GM19467 (cell line): ENCODE measurements around the gene CLDN1.

Experiments
- ATAC-seq: cut with Tn5 transposase; IDR thresholded peaks from one replicate; pipeline ENCODE4 v1.9.1; 2021; ENCODE audit warnings: mild to moderate bottlenecking, moderate library complexity; ENCODE audit not compliant: unreplicated experiment

The CLDN1 gene, protein sequence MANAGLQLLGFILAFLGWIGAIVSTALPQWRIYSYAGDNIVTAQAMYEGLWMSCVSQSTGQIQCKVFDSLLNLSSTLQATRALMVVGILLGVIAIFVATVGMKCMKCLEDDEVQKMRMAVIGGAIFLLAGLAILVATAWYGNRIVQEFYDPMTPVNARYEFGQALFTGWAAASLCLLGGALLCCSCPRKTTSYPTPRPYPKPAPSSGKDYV

GRCh38 chr3:190321789-190322603 lies at the start of gene CLDN1:
CLDN1 (minus strand) TSS chr3:190322446; CDS start chr3:190322206, 240 bp downstream.
- ATAC-seq: peak; percentile 87

GRCh38 chr3:190371152-190371551 lies 48.9 kb upstream of the CLDN1 start:
- no peak for ATAC-seq

DNA sequence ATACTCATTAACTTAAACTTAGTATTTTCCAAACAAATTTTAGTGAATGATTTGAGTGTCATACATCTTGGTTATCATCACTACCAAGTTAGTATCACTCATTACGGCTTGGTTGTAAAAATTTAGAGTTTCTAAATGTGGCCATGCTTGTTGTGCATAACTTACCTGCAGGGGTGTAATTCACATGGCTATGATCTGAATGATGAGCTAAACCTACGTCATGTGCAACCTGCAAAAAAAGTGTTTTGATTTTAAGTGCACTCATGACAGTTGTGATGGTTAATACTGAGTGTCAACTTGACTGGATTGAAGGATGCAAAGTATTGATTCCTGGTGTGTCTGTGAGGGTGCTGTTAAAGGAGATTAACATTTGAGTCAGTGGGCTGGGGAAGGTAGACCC lies 48.1 kb upstream of the CLDN1 start:
- no peak for ATAC-seq

- ATAC-seq: no peak
These were observed 47.5 kb upstream of the CLDN1 start for GRCh38 chr3:190369668-190370295.

- no peak for ATAC-seq
These were observed 46.6 kb upstream of the CLDN1 start for GRCh38 chr3:190368881-190369280.

- no peak for ATAC-seq
These were observed 43.9 kb upstream of the CLDN1 start for GRCh38 chr3:190366133-190366532.

GRCh38 chr3:190362258-190362657 lies 40.0 kb upstream of the CLDN1 start:
- no peak for ATAC-seq

DNA sequence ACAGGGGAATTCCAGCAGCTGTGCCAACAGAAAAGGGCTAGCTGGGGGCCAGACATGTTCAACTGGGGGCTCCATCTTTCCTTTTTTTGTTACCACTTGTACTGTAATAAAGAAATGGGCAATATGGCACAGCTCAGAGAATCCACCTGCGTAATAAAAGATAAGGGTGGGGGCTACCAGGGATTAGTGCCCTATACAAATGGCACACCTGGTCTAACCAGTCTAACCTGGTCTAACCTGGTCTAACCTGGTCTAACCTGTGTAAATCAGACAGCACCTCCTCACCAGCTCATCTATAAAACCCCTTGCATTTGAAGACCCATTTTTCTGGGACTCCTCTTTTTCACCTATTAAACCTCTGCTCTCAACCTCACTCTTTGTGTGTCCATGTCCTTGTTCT lies 39.5 kb upstream of the CLDN1 start:
- no peak for ATAC-seq

GRCh38 chr3:190360228-190360627 lies 38.0 kb upstream of the CLDN1 start:
- no peak for ATAC-seq

DNA sequence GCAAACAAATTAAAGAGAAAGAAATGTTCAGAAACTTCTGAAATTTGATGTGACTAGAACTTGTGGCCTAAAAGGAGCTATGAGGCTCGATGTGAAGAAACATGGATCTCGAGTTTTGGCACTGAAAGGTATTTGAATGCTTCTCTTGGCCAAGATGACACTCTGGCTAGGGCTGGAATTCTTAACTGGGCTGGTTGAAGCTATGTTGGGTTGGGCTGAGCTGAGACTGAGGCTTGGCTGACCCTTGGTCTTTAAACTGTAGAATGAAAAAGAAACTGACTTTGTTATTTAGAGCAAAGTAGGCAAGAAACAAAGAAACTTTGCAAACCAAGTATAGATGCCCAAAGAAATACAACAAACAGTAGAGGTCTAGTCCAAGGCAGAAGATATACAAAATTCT lies 37.6 kb upstream of the CLDN1 start:
- no peak for ATAC-seq

- ATAC-seq: no peak
These were observed 35.2 kb upstream of the CLDN1 start for GRCh38 chr3:190357468-190357867.

- ATAC-seq: no peak
These were observed 34.0 kb upstream of the CLDN1 start for GRCh38 chr3:190356246-190356645.

- no peak for ATAC-seq
These were observed 30.7 kb upstream of the CLDN1 start for GRCh38 chr3:190352861-190353457.

DNA sequence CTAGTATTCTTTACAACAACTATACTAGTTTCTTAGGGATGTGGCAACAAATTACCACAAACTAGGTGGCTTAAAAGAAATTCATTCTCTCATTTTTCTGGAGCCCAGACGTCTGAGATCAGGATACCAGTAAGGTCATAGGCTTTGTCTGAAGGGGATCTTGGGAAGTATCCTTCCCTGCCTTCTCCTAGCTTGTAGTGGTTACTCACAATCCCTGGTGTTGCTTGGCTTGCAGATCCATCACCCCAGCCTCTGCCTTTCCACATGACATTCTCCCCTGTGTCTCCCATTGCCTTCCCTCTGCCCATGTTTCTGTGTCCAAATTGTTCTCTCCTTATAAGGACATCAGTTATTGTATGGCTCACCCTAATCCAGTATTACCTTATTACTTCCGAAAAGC lies 24.3 kb upstream of the CLDN1 start:
- ATAC-seq: no peak

DNA sequence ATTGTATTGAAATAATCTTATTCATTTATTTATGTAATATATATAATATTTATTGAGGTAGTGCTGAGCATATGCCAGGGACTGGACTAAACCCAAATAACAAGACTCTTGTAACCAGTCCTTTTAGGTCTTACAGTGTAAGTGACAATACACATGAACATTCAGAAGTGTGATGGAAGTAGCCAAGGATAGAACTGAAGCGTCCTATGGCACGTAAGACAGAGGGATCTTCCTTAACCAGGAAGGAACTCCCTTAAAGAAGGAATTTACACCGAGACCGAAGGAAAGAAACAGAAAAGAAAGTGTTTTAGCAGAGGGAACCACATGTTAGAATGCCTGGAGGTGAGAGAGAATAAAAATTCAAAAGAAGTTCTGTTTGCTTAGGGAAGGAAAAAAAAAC lies 23.6 kb upstream of the CLDN1 start:
- ATAC-seq: no peak

- ATAC-seq: no peak
These were observed 23.0 kb upstream of the CLDN1 start for GRCh38 chr3:190345027-190345821.

DNA sequence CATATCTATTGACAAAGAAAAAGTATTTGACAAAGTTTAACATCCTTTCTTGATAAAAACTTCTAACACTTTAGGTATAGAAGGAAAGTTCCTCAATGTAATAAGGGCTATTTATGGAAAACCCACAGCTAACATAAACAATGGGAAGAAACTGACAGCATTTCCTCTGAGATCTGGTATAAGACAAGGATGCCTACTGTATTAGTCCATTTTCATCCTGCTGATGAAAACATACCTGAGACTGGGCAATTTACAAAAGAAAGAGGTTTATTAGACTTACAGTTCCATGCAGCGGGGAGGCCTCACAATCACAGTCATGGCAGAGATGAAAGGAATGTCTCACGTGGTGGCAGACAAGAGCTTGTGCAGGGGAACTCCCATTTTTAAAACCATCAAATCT lies 17.8 kb upstream of the CLDN1 start:
- no peak for ATAC-seq

DNA sequence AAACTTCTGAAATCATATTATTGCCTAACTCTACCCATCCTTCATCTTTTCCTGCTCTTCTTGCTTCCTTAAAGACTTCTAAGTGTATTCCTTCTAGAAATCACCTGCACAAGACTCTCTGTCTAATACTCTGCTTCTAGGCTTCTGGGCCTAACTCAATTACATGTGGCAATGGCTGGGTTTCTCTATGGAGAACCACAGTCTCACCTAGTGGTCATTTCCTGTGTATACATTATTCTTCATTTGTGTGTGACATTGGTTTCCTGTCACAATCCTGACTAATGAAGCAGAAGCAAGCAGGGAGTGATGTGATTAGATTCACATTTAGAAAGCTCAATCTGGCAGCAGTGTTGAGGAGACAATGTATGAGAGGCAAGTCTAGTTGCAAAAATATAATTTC lies 16.9 kb upstream of the CLDN1 start:
- ATAC-seq: peak; percentile 79

- ATAC-seq: no peak
These were observed 16.5 kb upstream of the CLDN1 start for GRCh38 chr3:190338717-190339116.

DNA sequence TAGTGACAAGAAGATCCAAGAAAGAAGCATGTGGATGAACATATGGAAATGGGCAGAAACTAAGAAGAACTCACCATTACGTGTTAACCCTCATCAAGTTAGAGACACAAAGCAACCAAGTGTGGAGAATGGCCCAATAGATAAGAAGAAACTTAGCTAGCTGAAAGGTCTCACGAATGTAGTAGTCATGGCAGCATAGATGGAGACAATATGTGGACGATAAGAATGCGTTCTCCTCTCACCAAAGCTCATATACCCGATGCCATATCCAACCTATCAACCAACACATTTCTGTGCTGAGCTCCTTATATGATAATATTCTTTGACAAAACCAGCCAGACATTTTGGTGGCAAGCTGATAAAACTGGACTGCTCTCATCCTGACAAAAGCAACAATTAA lies 15.1 kb upstream of the CLDN1 start:
- no peak for ATAC-seq
